ENCODE data around the gene RTRAF. TPM values are rescaled to one million over a fixed set of nuclear protein-coding genes. Genes with fewer than 3 reads are reported as not detected.
A peak's percentile ranks its signal among the peaks of the same experiment; 100 is the strongest.

The RTRAF gene
- total RNA-seq (2013; cell fraction: nucleolus; rRNA removed): 47.2 and 48.0 TPM in 2 replicates
- total RNA-seq (2014; rRNA removed) (336 and 339 TPM in 2 replicates), total RNA-seq (2014; rRNA removed; fragmentation: Illumina TruSeq; extraction: Trizol) (385 and 416 TPM in 2 replicates), total RNA-seq (2021) (248 and 265 TPM in 2 replicates), polyA plus RNA-seq (2011; rRNA removed) (333 and 409 TPM in 2 replicates), polyA plus RNA-seq (2014; fragmentation: Illumina TruSeq; extraction: Trizol) (331 and 366 TPM in 2 replicates), polyA plus RNA-seq (2014; fragmentation: Nextera tagmentation; extraction: Ambion mirVana) (100 to 1,000 TPM; 358 to 395 TPM), polyA plus RNA-seq (2014; rRNA removed) (328 and 371 TPM in 2 replicates), polyA plus RNA-seq (2016; fragmentation: Nextera tagmentation; extraction: Ambion mirVana) (100 to 1,000 TPM; 512 to 540 TPM), polyA minus RNA-seq (2011; rRNA and poly(A)+ RNA removed) (56.6 and 115 TPM in 2 replicates), Bru-seq, nascent RNA (percentile 95 among the genes with signal in this experiment), BruChase-seq, experiment 1, labeled RNA remaining after a 6-hour chase (percentile 89 among the genes with signal in this experiment), BruChase-seq, experiment 2, labeled RNA remaining after a 2-hour chase (percentile 88 among the genes with signal in this experiment)
- polyA plus RNA-seq (2011; ENCODE audit: low read depth): 131 TPM
- polyA plus RNA-seq (2011; cell fraction: cytosol; rRNA removed): 73.1 and 85.9 TPM in 2 replicates
- 93.8 and 105 TPM in 2 replicates for polyA plus RNA-seq (2011; cell fraction: nucleus; rRNA removed)
- polyA plus RNA-seq (2012): 275 and 280 TPM in 2 replicates
- 114 and 128 TPM in 2 replicates for polyA minus RNA-seq (2011; cell fraction: cytosol; rRNA and poly(A)+ RNA removed)
- polyA minus RNA-seq (2011; cell fraction: nucleus; rRNA and poly(A)+ RNA removed): 34.3 and 53.4 TPM in 2 replicates
- long read RNA-seq, experiment 1, full-length matches to known transcripts: 179 of 189 reads
- long read RNA-seq, experiment 1, partial matches to known transcripts: 4 of 189 reads
- long read RNA-seq, experiment 1, other reads (novel, unspliced or antisense): 6 of 189 reads
- long read RNA-seq, experiment 2, full-length matches to known transcripts: 1,156 of 1,180 reads
- long read RNA-seq, experiment 2, partial matches to known transcripts: 3 of 1,180 reads
- long read RNA-seq, experiment 2, other reads (novel, unspliced or antisense): 21 of 1,180 reads

DNA sequence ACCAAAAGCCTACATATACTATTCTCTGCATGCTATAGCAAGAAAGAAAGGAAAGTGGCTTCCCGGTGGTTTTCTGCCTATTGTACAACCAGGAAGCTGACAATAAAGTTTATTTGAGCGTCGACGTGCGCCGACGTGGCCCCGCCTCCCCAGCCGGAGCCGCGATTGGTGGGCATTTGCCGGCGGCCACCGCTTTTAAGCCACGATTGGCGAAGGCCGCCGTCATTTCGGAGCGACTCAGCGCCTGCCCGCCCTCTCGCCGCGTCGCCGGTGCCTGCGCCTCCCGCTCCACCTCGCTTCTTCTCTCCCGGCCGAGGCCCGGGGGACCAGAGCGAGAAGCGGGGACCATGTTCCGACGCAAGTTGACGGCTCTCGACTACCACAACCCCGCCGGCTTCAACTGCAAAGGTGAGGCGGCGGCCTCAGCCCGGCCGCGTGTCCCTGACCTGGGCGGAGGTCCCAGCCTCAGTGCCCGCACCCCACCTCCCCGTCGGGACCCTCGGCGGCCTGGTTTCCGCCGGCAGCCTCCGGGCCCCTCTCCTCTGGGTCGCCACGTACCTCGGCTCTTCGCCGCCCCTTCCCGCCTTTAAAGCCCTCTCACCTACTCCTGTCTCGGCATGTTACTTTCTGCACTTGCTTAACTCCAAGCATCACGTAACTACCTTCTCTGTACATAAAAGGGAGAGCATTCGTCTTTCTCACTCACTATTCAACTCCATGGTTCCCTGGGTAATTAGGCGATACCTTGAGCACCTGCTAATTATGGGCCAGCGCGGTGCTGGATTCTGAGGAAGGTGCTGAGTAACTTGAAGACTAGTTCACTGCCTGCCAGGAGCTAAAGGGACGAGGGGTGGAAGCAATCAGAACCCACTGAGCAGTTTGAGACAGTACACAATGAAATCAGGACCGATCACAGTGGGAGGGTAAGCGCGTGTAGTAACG lies at the start of gene RTRAF:
Gene RTRAF (plus strand): TSS at position 254 of the 942 bp plus-strand sequence. CDS start 94 bp downstream, at position 348.
- H2AFZ ChIP-seq (ENCODE audit: control insufficient read depth, low read depth, low read length): peak within 1 kb of the TSS; percentile 94
- TF ChIP-seq HDAC2 (IDR thresholded peaks at IDR 0.05) (no peak), RFX5 (IDR thresholded peaks at IDR 0.05; ENCODE audit: low read depth, low read length) (0 out of 2 replicates have a peak, but pooled peaks have one; percentile 11), POLR2AphosphoS5 (IDR thresholded peaks at IDR 0.05; ENCODE audit: low read length) (peak; percentile 88), RCOR1 (conservative IDR thresholded peaks at IDR 0.05; ENCODE audit: low read depth, low read length) (no peak), BHLHE40 (IDR thresholded peaks at IDR 0.05; ENCODE audit: borderline replicate concordance in 1 of 2, low read depth in 2 of 2, low read length in 1 of 2) (peak in 1 of 2 experiments; percentile 71; a peak in 1 of 4 replicates), RAD51 (IDR thresholded peaks at IDR 0.05) (no peak), POU2F2 (IDR thresholded peaks at IDR 0.05; ENCODE audit: borderline replicate concordance, low read depth, low read length) (peak; percentile 51; the same call in 1 of the 3 replicates), CHD2 (IDR thresholded peaks at IDR 0.05; ENCODE audit: borderline replicate concordance, low read depth, low read length) (peak; percentile 92), ZNF384 (IDR thresholded peaks at IDR 0.05; ENCODE audit: borderline replicate concordance, low read depth, low read length) (0 out of 2 replicates have a peak, but pooled peaks have one; percentile 18), SMC3 (IDR thresholded peaks at IDR 0.05; ENCODE audit: borderline replicate concordance, low read length) (no peak), CBX5 (IDR thresholded peaks at IDR 0.05; ENCODE audit: low read depth) (0 out of 2 replicates have a peak, but pooled peaks have one; percentile 53), DPF2 (IDR thresholded peaks at IDR 0.05) (peak; percentile 92)
- TF ChIP-seq, protein P1, sequence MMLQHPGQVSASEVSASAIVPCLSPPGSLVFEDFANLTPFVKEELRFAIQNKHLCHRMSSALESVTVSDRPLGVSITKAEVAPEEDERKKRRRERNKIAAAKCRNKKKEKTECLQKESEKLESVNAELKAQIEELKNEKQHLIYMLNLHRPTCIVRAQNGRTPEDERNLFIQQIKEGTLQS (IDR thresholded peaks at IDR 0.05; ENCODE audit: borderline replicate concordance, extremely low read depth, low read depth, low read length): no peak
- TF ChIP-seq, protein P2, sequence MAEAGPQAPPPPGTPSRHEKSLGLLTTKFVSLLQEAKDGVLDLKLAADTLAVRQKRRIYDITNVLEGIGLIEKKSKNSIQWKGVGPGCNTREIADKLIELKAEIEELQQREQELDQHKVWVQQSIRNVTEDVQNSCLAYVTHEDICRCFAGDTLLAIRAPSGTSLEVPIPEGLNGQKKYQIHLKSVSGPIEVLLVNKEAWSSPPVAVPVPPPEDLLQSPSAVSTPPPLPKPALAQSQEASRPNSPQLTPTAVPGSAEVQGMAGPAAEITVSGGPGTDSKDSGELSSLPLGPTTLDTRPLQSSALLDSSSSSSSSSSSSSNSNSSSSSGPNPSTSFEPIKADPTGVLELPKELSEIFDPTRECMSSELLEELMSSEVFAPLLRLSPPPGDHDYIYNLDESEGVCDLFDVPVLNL (IDR thresholded peaks at IDR 0.05; ENCODE audit: low read depth, low read length): peak; percentile 12; the same call in 1 of the 2 replicates
- TF ChIP-seq, protein P3, sequence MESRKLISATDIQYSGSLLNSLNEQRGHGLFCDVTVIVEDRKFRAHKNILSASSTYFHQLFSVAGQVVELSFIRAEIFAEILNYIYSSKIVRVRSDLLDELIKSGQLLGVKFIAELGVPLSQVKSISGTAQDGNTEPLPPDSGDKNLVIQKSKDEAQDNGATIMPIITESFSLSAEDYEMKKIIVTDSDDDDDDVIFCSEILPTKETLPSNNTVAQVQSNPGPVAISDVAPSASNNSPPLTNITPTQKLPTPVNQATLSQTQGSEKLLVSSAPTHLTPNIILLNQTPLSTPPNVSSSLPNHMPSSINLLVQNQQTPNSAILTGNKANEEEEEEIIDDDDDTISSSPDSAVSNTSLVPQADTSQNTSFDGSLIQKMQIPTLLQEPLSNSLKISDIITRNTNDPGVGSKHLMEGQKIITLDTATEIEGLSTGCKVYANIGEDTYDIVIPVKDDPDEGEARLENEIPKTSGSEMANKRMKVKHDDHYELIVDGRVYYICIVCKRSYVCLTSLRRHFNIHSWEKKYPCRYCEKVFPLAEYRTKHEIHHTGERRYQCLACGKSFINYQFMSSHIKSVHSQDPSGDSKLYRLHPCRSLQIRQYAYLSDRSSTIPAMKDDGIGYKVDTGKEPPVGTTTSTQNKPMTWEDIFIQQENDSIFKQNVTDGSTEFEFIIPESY (IDR thresholded peaks at IDR 0.05): no peak

More for the DNA sequence above, at the start of gene RTRAF:
- CTCF ChIA-PET: interaction anchor here (3.7 kb wide), 1 partner anchor 10 kb away, joined by 17 read pairs; no protein-coding TSS in a partner anchor
- peak within 1 kb of the TSS; percentile 88 for H3K27ac ChIP-seq (ENCODE audit: control insufficient read depth, insufficient read depth)
- H3K36me3 ChIP-seq (ENCODE audit: control insufficient read depth in 2 of 2, insufficient read depth in 2 of 2, low read length in 1 of 2): peaks cover 0 to 16% of the 10 kb centered on the region in 2 experiments; a peak in 2 of 4 replicates
- H3K27me3 ChIP-seq (replicated peaks in 1 of 2; ENCODE audit: control insufficient read depth in 2 of 2, insufficient read depth in 2 of 2, low read length in 1 of 2): no peaks in the 10 kb centered on the region
- ATAC-seq: peak; percentile 95
- RAD21 ChIA-PET (ENCODE audit: unreplicated experiment): no interaction called here
- H3K4me3 ChIP-seq: peak within 1 kb of the TSS; percentile 89
- POLR2A ChIA-PET: interaction anchor here (0.5 kb wide), 1 partner anchor 37 kb away, joined by 3 read pairs; no protein-coding TSS in a partner anchor
- no peaks in the 10 kb centered on the region for H4K20me1 ChIP-seq (ENCODE audit: control insufficient read depth, insufficient read depth)
- in situ Hi-C loops (cut with MboI): no loop called here
- peak; percentile 69 for DNase-seq (ENCODE audit: low read depth, low spot score)
- intact Hi-C loops (cut with micrococcal nuclease; ENCODE audit: unreplicated experiment): loop anchor here (10.0 kb wide), 2 partner anchors 335 to 485 kb away; partner anchors contain the start of gene FRMD6
- peak within 1 kb of the TSS; percentile 96 for H3K4me2 ChIP-seq (ENCODE audit: control insufficient read depth, insufficient read depth)
- peaks cover 42% of the 10 kb centered on the region for H3K79me2 ChIP-seq (ENCODE audit: control insufficient read depth, insufficient read depth, low read length)
- H3K9ac ChIP-seq (ENCODE audit: control insufficient read depth, insufficient read depth, low read length): peak within 1 kb of the TSS; percentile 92
- peaks cover 6% of the 10 kb centered on the region for H3K4me1 ChIP-seq (ENCODE audit: control insufficient read depth, insufficient read depth, low read length)
- SMC1A ChIA-PET (ENCODE audit: uncharacterized antibody, unreplicated experiment): no interaction called here
- no peaks in the 10 kb centered on the region; the same call in 1 of the 3 replicates for H3K9me3 ChIP-seq (replicated peaks; ENCODE audit: control insufficient read depth, insufficient read depth, low read length)
- 1% methylated on average over 66 of the region's 72 CpGs for WGBS (ENCODE audit: insufficient coverage, insufficient replicate concordance, low lambda C conversion rate, missing lambda C conversion rate)
- BruUV-seq (replicated peaks): TSS peak; percentile 59
- peak; percentile 92 for FAIRE-seq
